ENCODE data around the gene IL10RB. TPM values are rescaled to one million over a fixed set of nuclear protein-coding genes. Genes with fewer than 3 reads are reported as not detected.

Gene IL10RB
- total RNA-seq, 2 donors from 2014 or later, result 10.2 to 21.8 TPM

DNA sequence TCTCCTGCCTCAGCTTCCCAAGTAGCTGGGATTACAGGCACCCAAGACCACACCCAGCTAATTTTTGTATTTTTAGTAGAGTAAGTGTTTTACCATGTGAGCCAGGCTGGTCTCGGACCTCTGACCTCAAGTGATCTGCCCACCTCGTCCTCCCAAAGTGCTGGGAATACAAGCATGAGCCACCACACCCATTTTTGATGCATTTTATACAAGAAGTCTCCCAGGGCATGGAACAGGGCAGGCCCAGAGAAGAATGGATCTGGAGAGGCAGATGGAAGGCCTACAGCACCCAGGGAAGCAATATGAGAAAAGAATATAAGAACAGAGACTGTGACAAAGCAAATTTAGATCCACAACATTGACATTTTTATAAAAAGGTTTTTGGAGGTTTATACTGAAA lies 39.8 kb downstream of the IL10RB start:
- no peak overlapping the region for H3K27ac ChIP-seq
- TF ChIP-seq CTCF (IDR thresholded peaks at IDR 0.05), result no peak
- H3K4me3 ChIP-seq, result no peak overlapping the region
- H3K9me3 ChIP-seq, result no peaks in the 10 kb centered on the region
- no peaks in the 10 kb centered on the region for H3K27me3 ChIP-seq
- peak; percentile 32 for DNase-seq (ENCODE audit: low spot score)
- H3K36me3 ChIP-seq, result no peaks in the 10 kb centered on the region
- no peaks in the 10 kb centered on the region for H3K4me1 ChIP-seq

- Histone ChIP-seq H3K27me3 (no peaks in the 10 kb centered on the region), H3K27ac (no peak overlapping the region), H3K36me3 (no peaks in the 10 kb centered on the region), H3K9me3 (no peaks in the 10 kb centered on the region), H3K4me1 (no peaks in the 10 kb centered on the region), H3K4me3 (no peak overlapping the region)
- TF ChIP-seq CTCF (IDR thresholded peaks at IDR 0.05), result no peak
- DNase-seq (ENCODE audit: low spot score), result peak; percentile 56
Measured at GRCh38 chr21:33308586-33309490, 42.7 kb downstream of the IL10RB start.

GRCh38 chr21:33309778-33310177 lies 43.6 kb downstream of the IL10RB start:
- Histone ChIP-seq H3K4me3 (no peak overlapping the region), H3K27ac (no peak overlapping the region), H3K36me3 (no peaks in the 10 kb centered on the region), H3K9me3 (no peaks in the 10 kb centered on the region), H3K4me1 (no peaks in the 10 kb centered on the region), H3K27me3 (no peaks in the 10 kb centered on the region)
- DNase-seq (ENCODE audit: low spot score), result no peak
- no peak for TF ChIP-seq CTCF (IDR thresholded peaks at IDR 0.05)

DNA sequence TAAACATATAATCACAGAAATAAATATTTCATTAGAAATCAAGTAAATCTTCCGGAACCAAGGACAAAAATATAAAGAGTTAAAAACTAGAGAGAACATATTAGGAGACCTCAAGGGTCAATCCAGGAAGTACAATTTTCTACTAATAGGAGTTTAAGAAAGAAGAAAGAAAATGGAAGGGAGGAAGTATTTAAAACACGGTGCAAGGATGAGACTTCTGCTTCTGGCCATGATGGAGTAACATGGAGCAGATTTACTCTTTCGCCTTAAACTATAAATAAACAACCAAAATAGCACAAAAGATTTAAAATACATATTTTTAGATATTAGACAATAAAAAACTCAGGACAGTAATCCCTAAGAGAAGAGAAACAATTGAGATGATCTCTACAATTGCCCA lies 46.0 kb downstream of the IL10RB start:
- no peaks in the 10 kb centered on the region for H3K9me3 ChIP-seq

GRCh38 chr21:33313183-33313582 lies 47.0 kb downstream of the IL10RB start:
- no peak for TF ChIP-seq CTCF (IDR thresholded peaks at IDR 0.05)
- DNase-seq (ENCODE audit: low spot score), result no peak
- H3K4me1 ChIP-seq, result no peaks in the 10 kb centered on the region
- H3K9me3 ChIP-seq, result no peaks in the 10 kb centered on the region
- no peaks in the 10 kb centered on the region for H3K36me3 ChIP-seq
- no peaks in the 10 kb centered on the region for H3K27me3 ChIP-seq
- H3K4me3 ChIP-seq, result no peak overlapping the region
- H3K27ac ChIP-seq, result no peak overlapping the region

More for the DNA sequence above, 46.0 kb downstream of the IL10RB start:
- no peak for DNase-seq (ENCODE audit: low spot score)
- Histone ChIP-seq H3K4me1 (no peaks in the 10 kb centered on the region), H3K27ac (no peak overlapping the region), H3K27me3 (no peaks in the 10 kb centered on the region), H3K36me3 (no peaks in the 10 kb centered on the region), H3K4me3 (no peak overlapping the region)
- no peak for TF ChIP-seq CTCF (IDR thresholded peaks at IDR 0.05)
